Fibroblast of villous mesenchyme (primary cell): Measurements from ENCODE around the gene ACTA2. TPM values are rescaled to one million over a fixed set of nuclear protein-coding genes. Genes with fewer than 3 reads are reported as not detected.

Experiments
- DNase-seq: peaks from one replicate; pipeline ENCODE4 v3.0.0-alpha.2; 2010; ENCODE audit warnings: low read depth
- H3K4me3 ChIP-seq: 2 replicates; pipeline ENCODE4 v1.5.1; 2011; ENCODE audit warnings: low read depth, mild to moderate bottlenecking, low read length
- total RNA-seq: library from RNA; depleted of rRNA; stranded (reverse); fragments of >200 nt; gene quantifications from 2 replicates; pipeline ENCODE4 v1.2.3, GENCODE V29; 2012
- TF ChIP-seq, protein P1 (sequence below): IDR thresholded peaks from 2 replicates; pipeline ENCODE4 v1.5.1; 2012; ENCODE audit warnings: low read depth, mild to moderate bottlenecking, low read length; ENCODE audit not compliant: insufficient read depth

The ACTA2 gene
- total RNA-seq, 1 donor: 2,403 TPM

- no peak overlapping the region for H3K4me3 ChIP-seq
- TF ChIP-seq, protein P1, sequence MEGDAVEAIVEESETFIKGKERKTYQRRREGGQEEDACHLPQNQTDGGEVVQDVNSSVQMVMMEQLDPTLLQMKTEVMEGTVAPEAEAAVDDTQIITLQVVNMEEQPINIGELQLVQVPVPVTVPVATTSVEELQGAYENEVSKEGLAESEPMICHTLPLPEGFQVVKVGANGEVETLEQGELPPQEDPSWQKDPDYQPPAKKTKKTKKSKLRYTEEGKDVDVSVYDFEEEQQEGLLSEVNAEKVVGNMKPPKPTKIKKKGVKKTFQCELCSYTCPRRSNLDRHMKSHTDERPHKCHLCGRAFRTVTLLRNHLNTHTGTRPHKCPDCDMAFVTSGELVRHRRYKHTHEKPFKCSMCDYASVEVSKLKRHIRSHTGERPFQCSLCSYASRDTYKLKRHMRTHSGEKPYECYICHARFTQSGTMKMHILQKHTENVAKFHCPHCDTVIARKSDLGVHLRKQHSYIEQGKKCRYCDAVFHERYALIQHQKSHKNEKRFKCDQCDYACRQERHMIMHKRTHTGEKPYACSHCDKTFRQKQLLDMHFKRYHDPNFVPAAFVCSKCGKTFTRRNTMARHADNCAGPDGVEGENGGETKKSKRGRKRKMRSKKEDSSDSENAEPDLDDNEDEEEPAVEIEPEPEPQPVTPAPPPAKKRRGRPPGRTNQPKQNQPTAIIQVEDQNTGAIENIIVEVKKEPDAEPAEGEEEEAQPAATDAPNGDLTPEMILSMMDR: no peak
- no peak for DNase-seq
Measured at GRCh38 chr10:88918191-88918905, 34.2 kb downstream of the ACTA2 start.

DNA sequence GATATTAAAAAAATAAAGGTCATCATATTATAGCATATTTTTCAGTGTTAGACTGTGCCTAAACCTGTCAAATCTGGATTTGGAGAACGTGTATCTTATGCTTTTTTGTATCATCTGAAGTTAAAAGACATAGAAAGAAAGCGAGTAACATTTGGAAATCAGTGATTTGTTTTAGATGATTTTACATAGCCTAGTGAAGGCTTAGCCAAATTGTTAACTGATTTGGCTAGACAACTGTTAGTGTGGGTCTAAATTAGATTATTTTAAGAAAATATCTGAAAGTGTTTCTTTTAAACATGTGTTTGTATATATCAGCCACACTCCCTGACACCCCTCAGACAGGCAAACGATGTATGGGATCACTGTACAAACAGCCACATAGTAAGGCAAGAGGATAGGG is 35.6 kb downstream of the ACTA2 start:
- no peak for DNase-seq
- no peak overlapping the region for H3K4me3 ChIP-seq
- TF ChIP-seq, protein P1: no peak

DNA sequence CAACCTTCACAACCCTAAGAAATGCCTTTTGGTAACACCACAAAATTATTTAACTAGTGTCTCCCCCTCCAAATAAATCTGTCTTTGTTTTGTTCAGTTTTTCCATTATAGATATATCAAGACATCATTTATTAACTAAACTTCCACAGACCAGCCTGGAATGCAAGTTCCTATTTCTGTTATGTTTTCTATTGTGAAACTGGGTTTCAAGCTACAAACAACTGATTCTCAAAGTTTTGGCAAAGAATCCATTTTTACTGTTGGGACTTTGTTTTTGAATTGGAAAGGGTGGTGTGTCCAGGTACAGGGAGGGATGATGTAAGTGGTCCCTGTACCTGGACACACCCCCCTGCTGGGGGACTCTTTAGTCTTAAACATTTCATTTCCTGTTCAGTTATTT is 36.3 kb downstream of the ACTA2 start:
- peak; percentile 63 for DNase-seq
- no peak overlapping the region for H3K4me3 ChIP-seq
- TF ChIP-seq, protein P1: no peak

- no peak overlapping the region for H3K4me3 ChIP-seq
- TF ChIP-seq, protein P1: no peak
- DNase-seq: no peak
Measured at GRCh38 chr10:88915781-88916180, 36.8 kb downstream of the ACTA2 start.

GRCh38 chr10:88913788-88914187 is 38.8 kb downstream of the ACTA2 start:
- TF ChIP-seq, protein P1: no peak
- H3K4me3 ChIP-seq: no peak overlapping the region
- DNase-seq: no peak

- TF ChIP-seq, protein P1: no peak
- H3K4me3 ChIP-seq: no peak overlapping the region
- DNase-seq: peak; percentile 86
Measured at GRCh38 chr10:88913127-88913526, 39.4 kb downstream of the ACTA2 start.

GRCh38 chr10:88911851-88912250 is 40.7 kb downstream of the ACTA2 start:
- no peak for DNase-seq
- TF ChIP-seq, protein P1: no peak
- H3K4me3 ChIP-seq: no peak overlapping the region
